B cell (primary cell): ENCODE data around the gene P2RX2. TPM values are rescaled to one million over a fixed set of nuclear protein-coding genes. Genes with fewer than 3 reads are reported as not detected.

Experiments used
- ATAC-seq: fragments of 200-7000 bp; cut with Tn5 transposase; one replicate; pipeline ENCODE4 v1.10.0; 2021; ENCODE audit warnings: low read depth, mild to moderate bottlenecking, moderate number of reproducible peaks, moderate library complexity
- CTCF ChIA-PET: fragments of 350-600 bp; sonication (Branson Sonifier 250); formaldehyde crosslinking; loops from one replicate; lab custom pipeline; 2021; ENCODE audit warnings: antibody characterized with exemption, inconsistent platforms; lab: Charles Lee
- POLR2A ChIA-PET: fragments of 350-600 bp; sonication (Branson Sonifier 250); formaldehyde crosslinking; loops from one replicate; lab custom pipeline; 2021; ENCODE audit warnings: antibody characterized with exemption; lab: Charles Lee
- DNase-seq: peaks from one replicate; pipeline ENCODE4 v3.0.0; 2013
- H2AFZ ChIP-seq: 2 replicates; pipeline ENCODE4 v1.6.1; 2012; ENCODE audit warnings: mild to moderate bottlenecking, low read depth, low read length; ENCODE audit not compliant: insufficient read depth, poor library complexity, severe bottlenecking
- H3K27ac ChIP-seq, 2 donors: 1 replicate in 1 of 2; 2 replicates in 1 of 2; pipeline ENCODE4 v1.5.1; 2012 to 2013; ENCODE audit warnings: low read length in 2 of 2, mild to moderate bottlenecking in 2 of 2, moderate library complexity in 1 of 2
- H3K27me3 ChIP-seq, 4 experiments: fragments of 200-600 bp in 1 of 4; sonication (generic) in 1 of 4; replicated peaks in 1 of 4; 1 replicate in 2 of 4; 2 replicates in 2 of 4; pipeline versions ENCODE4 v1.6.1 to v1.7.0; 2013 to 2016; ENCODE audit warnings: low read length in 3 of 4, mild to moderate bottlenecking in 2 of 4, mixed read lengths in 1 of 4, moderate library complexity in 1 of 4; ENCODE audit not compliant: insufficient read depth in 4 of 4, control insufficient read depth in 3 of 4; ENCODE audit errors: control extremely low read depth in 1 of 4
- H3K36me3 ChIP-seq, 2 experiments: replicated peaks in 1 of 2; 1 replicate in 1 of 2; 2 replicates in 1 of 2; pipeline versions ENCODE4 v1.6.1 to v1.7.1; 2013; ENCODE audit warnings: low read length in 1 of 2; ENCODE audit not compliant: insufficient read depth in 2 of 2, control insufficient read depth in 1 of 2; ENCODE audit errors: control extremely low read depth in 1 of 2, extremely low read depth in 1 of 2
- H3K4me1 ChIP-seq, 2 donors: fragments of 200-600 bp in 1 of 2; sonication (generic) in 1 of 2; 1 replicate in 1 of 2; 2 replicates in 1 of 2; pipeline versions ENCODE4 v1.5.1 to v1.6.1; 2013 to 2017; ENCODE audit warnings: low read length in 2 of 2; ENCODE audit not compliant: control insufficient read depth in 2 of 2, insufficient read depth in 2 of 2
- H3K4me2 ChIP-seq: replicated peaks from 2 replicates; pipeline ENCODE3; 2012; ENCODE audit warnings: mild to moderate bottlenecking, low read depth, low read length; ENCODE audit not compliant: poor library complexity, severe bottlenecking
- H3K4me3 ChIP-seq, 5 experiments: fragments of 200-600 bp in 1 of 5; sonication (generic) in 1 of 5; 1 replicate in 3 of 5; 2 replicates in 2 of 5; pipeline versions ENCODE4 v1.5.1 to v1.7.0; 2011 to 2016; ENCODE audit warnings: low read length in 4 of 5, mild to moderate bottlenecking in 4 of 5, low read depth in 2 of 5, control low read depth in 1 of 5, moderate library complexity in 1 of 5; ENCODE audit not compliant: insufficient read depth in 1 of 5; ENCODE audit errors: control extremely low read depth in 1 of 5, extremely low read depth in 1 of 5
- H3K79me2 ChIP-seq: fragments of 200-600 bp; sonication (generic); one replicate; pipeline ENCODE4 v1.6.0; 2016; ENCODE audit warnings: low read length; ENCODE audit not compliant: control insufficient read depth, insufficient read depth
- H3K9ac ChIP-seq: fragments of 200-600 bp; sonication (generic); 2 replicates; pipeline ENCODE4 v1.6.1; 2017; ENCODE audit warnings: mild to moderate bottlenecking, low read length, moderate library complexity
- H3K9me3 ChIP-seq, 3 donors: one replicate each; pipeline versions ENCODE4 v1.6.1 to v1.7.1; 2013; ENCODE audit warnings: low read length in 2 of 3; ENCODE audit not compliant: control insufficient read depth in 2 of 3, insufficient read depth in 1 of 3; ENCODE audit errors: control extremely low read depth in 1 of 3
- H4K20me1 ChIP-seq: 2 replicates; pipeline ENCODE4 v1.6.0; 2012; ENCODE audit warnings: mild to moderate bottlenecking, low read length; ENCODE audit not compliant: insufficient read depth, control insufficient read depth, poor library complexity, severe bottlenecking
- H3K27ac Mint-ChIP-seq: one replicate; pipeline ENCODE4 v1.8.0; 2021; ENCODE audit warnings: mixed read lengths
- H3K27me3 Mint-ChIP-seq: one replicate; pipeline ENCODE4 v1.8.0; 2021; ENCODE audit warnings: mixed read lengths
- H3K4me1 Mint-ChIP-seq: one replicate; pipeline ENCODE4 v1.8.0; 2021; ENCODE audit warnings: mixed read lengths
- H3K4me3 Mint-ChIP-seq: one replicate; pipeline ENCODE4 v1.8.0; 2021; ENCODE audit warnings: mixed read lengths
- H3K9me3 Mint-ChIP-seq: one replicate; pipeline ENCODE4 v1.8.0; 2022; ENCODE audit warnings: mixed read lengths; ENCODE audit not compliant: insufficient read depth
- EZH2 ChIP-seq: IDR thresholded peaks from 2 replicates; pipeline ENCODE4 v1.6.1; 2012; ENCODE audit warnings: borderline replicate concordance, low read depth, mild to moderate bottlenecking, moderate library complexity, low read length; ENCODE audit not compliant: insufficient read depth, poor library complexity, severe bottlenecking
- WGBS: methylation state at CpG from one replicate; pipeline ENCODE4 v1.1.5; 2013; ENCODE audit warnings: missing lambda C conversion rate; ENCODE audit not compliant: insufficient coverage; 5-methylcytosine and 5-hydroxymethylcytosine counted together
- intact Hi-C: fragments of 100-400 bp; cut with micrococcal nuclease; formaldehyde crosslinking; loops from one replicate; pipeline ENCODE4 v1.10.0; 2022
- polyA plus RNA-seq: library from polyadenylated mRNA; depleted of rRNA; stranded (reverse); fragments of >200 nt; gene quantifications from 2 replicates; pipeline ENCODE4 v1.2.3, GENCODE V29; 2012
- total RNA-seq, 2 donors: library from RNA; stranded (reverse); fragments of 120-200 nt in 1 of 2; gene quantifications; 1 replicate in 1 of 2; 2 replicates in 1 of 2; pipeline versions ENCODE4 v1.2.3 to v1.2.4, GENCODE V29; 2013 to 2022
- TF ChIP-seq, protein P1 (sequence below): fragments of 200-600 bp; IDR thresholded peaks from one replicate; pipeline ENCODE4 v1.8.0; 2022; ENCODE audit warnings: antibody characterized with exemption, mild to moderate bottlenecking

The P2RX2 gene
- total and polyA plus RNA-seq, 2 donors (not counting 1 experiment from before 2014, with no cell fraction given), result not detected

DNA sequence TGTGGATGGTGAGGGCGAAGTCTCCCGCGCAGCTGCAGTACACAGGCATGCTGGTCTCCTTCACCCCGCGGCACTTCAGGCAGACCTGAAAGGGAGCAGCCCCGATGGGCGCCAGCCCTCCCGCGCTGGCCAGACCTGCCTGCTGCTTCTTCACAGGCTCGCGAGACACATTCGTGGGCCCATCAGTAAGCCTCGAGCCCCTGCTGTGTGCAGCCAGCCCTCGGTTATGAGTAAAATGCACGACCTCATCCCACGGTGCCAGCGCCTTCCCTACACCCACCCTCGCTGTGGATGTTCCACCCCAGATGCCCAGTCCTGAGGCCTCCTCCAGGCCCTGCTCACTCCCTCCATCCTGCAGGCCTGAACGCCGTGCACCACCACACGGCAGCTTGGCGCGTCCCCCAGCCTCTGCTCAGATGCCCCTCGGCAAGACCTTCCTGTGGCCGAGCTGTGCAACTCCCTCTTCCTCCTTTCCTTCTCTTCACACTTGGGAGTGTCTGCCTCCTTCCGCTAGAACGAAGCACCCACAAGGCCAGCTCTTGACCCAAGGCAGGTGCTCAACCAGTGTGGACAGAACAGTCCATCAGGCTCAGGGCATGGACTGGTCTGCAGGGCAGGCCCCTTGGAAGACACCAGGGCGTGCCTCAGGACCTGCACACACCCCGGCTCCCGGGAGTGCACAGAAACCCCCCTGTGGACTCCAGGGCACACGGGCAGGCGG is 6.5 kb downstream of the P2RX2 start:
- Histone ChIP-seq H3K4me2 (no peak overlapping the region), H3K9ac (no peak overlapping the region), H3K36me3 (peaks cover 0 to 3% of the 10 kb centered on the region in 2 experiments), H3K4me3 (no peak overlapping the region), H3K4me1 (no peaks in the 10 kb centered on the region), H2AFZ (no peak overlapping the region), H3K27ac (no peak overlapping the region), H4K20me1 (no peaks in the 10 kb centered on the region), H3K79me2 (no peaks in the 10 kb centered on the region), H3K9me3 (no peaks in the 10 kb centered on the region), H3K27me3 (no peaks in the 10 kb centered on the region)
- no peaks in the 10 kb centered on the region for H3K9me3 Mint-ChIP-seq
- H3K4me3 Mint-ChIP-seq, result no peak overlapping the region
- H3K27me3 Mint-ChIP-seq, result peaks cover 3% of the 10 kb centered on the region
- POLR2A ChIA-PET, result no interaction called here
- no peak for ATAC-seq
- WGBS, result 90% methylated on average over 32 of the region's 32 CpGs
- TF ChIP-seq EZH2, result no peak
- TF ChIP-seq, protein P1, sequence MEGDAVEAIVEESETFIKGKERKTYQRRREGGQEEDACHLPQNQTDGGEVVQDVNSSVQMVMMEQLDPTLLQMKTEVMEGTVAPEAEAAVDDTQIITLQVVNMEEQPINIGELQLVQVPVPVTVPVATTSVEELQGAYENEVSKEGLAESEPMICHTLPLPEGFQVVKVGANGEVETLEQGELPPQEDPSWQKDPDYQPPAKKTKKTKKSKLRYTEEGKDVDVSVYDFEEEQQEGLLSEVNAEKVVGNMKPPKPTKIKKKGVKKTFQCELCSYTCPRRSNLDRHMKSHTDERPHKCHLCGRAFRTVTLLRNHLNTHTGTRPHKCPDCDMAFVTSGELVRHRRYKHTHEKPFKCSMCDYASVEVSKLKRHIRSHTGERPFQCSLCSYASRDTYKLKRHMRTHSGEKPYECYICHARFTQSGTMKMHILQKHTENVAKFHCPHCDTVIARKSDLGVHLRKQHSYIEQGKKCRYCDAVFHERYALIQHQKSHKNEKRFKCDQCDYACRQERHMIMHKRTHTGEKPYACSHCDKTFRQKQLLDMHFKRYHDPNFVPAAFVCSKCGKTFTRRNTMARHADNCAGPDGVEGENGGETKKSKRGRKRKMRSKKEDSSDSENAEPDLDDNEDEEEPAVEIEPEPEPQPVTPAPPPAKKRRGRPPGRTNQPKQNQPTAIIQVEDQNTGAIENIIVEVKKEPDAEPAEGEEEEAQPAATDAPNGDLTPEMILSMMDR, result no peak
- CTCF ChIA-PET, result interaction anchor here (1.2 kb wide), 1 partner anchor 10 kb away, joined by 4 read pairs; no protein-coding TSS in a partner anchor
- H3K27ac Mint-ChIP-seq, result no peak overlapping the region
- H3K4me1 Mint-ChIP-seq, result no peaks in the 10 kb centered on the region
- DNase-seq, result no peak
- intact Hi-C loops, result no loop called here

DNA sequence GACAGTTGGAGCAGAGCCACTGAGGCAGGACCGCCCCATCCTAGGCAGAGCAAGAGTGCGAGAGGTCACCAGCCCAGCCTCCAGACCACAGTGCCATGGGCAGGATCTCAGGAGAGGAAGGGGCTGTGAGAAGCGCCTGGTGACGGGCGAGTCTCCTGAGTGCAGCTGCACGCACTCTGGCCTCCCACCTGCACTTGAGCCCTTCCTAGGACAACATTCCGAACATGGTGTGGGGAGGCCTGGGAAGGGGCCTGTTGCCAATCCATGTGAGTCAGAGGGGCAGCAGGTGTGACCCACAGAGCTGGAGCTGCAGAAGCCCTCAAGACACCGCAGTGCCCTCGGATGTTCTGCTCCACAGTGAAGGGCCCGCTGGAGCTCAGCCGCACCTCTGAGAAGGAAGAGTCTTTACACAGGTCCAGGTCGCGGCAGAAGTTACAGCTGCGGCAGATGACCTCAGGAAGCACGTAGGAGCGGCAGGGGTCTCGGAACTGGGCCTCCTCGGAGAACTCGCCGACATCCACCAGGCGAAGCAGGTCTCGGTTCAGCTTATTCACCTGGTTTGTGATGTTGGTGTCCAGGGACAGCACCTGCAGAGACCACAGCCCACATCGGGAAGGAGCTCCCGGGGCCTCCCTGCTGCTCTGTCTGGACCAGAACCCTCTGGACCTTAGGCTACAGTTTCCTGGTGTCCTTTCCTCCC is 7.3 kb downstream of the P2RX2 start:
- Mint-ChIP-seq H3K27ac (no peak overlapping the region), H3K9me3 (no peaks in the 10 kb centered on the region), H3K27me3 (no peaks in the 10 kb centered on the region), H3K4me3 (no peak overlapping the region), H3K4me1 (no peaks in the 10 kb centered on the region)
- H3K79me2 ChIP-seq, result no peaks in the 10 kb centered on the region
- DNase-seq, result no peak
- no peaks in the 10 kb centered on the region for H3K9me3 ChIP-seq
- intact Hi-C loops, result no loop called here
- H3K27me3 ChIP-seq, result no peaks in the 10 kb centered on the region
- WGBS, result 97% methylated on average over 24 of the region's 24 CpGs
- H3K4me3 ChIP-seq, result no peak overlapping the region
- no peak overlapping the region for H3K9ac ChIP-seq
- ChIA-PET POLR2A (no interaction called here), CTCF (interaction anchor here (1.2 kb wide), 1 partner anchor 11 kb away, joined by 4 read pairs; no protein-coding TSS in a partner anchor)
- TF ChIP-seq, protein P1, result no peak
- TF ChIP-seq EZH2, result no peak
- H3K4me1 ChIP-seq, result no peaks in the 10 kb centered on the region
- no peak for ATAC-seq
- H4K20me1 ChIP-seq, result no peaks in the 10 kb centered on the region
- H3K4me2 ChIP-seq, result no peak overlapping the region
- no peak overlapping the region for H2AFZ ChIP-seq
- H3K36me3 ChIP-seq, result peaks cover 0 to 3% of the 10 kb centered on the region in 2 experiments
- no peak overlapping the region for H3K27ac ChIP-seq
